DOHH2 (cell line): ENCODE results near the gene ZDHHC18.

Source experiments
- H3F3A ChIP-seq: fragments of 200-600 bp; sonication (generic), shearing (Covaris generic); 2 replicates; pipeline ENCODE4 v1.6.0; 2016; ENCODE audit warnings: antibody characterized with exemption, mild to moderate bottlenecking; ENCODE audit not compliant: control insufficient read depth, insufficient read depth
- H3K27ac ChIP-seq: fragments of 200-600 bp; sonication (generic); 2 replicates; pipeline ENCODE4 v1.5.1; 2014; ENCODE audit warnings: low read depth, mild to moderate bottlenecking, low read length, moderate library complexity
- H3K27me3 ChIP-seq: fragments of 200-600 bp; sonication (generic); 2 replicates; pipeline ENCODE4 v1.6.1; 2014; ENCODE audit warnings: mild to moderate bottlenecking, low read length, mixed read lengths; ENCODE audit not compliant: control insufficient read depth
- H3K36me3 ChIP-seq: fragments of 200-600 bp; sonication (generic); 2 replicates; pipeline ENCODE4 v1.6.1; 2014; ENCODE audit warnings: mild to moderate bottlenecking, low read length, moderate library complexity, mixed read lengths; ENCODE audit not compliant: control insufficient read depth
- H3K4me1 ChIP-seq: fragments of 200-600 bp; sonication (generic); 2 replicates; pipeline ENCODE4 v1.6.1; 2014; ENCODE audit warnings: mild to moderate bottlenecking, low read length, mixed read lengths; ENCODE audit not compliant: control insufficient read depth
- H3K4me2 ChIP-seq: fragments of 200-600 bp; sonication (generic); 2 replicates; pipeline ENCODE4 v1.6.0; 2014; ENCODE audit warnings: mild to moderate bottlenecking, low read length, moderate library complexity
- H3K4me3 ChIP-seq: fragments of 200-600 bp; sonication (generic); 2 replicates; pipeline ENCODE4 v1.5.1; 2014; ENCODE audit warnings: mild to moderate bottlenecking, low read length, mixed read lengths
- H3K79me2 ChIP-seq: fragments of 200-600 bp; sonication (generic); 2 replicates; pipeline ENCODE4 v1.6.1; 2014; ENCODE audit warnings: mild to moderate bottlenecking, low read length, mixed read lengths; ENCODE audit not compliant: control insufficient read depth
- H3K9me2 ChIP-seq: fragments of 200-600 bp; sonication (generic); replicated peaks from 2 replicates; pipeline ENCODE4 v1.6.1; 2014; ENCODE audit warnings: mild to moderate bottlenecking, low read length, mixed read lengths; ENCODE audit not compliant: control insufficient read depth
- H3K9me3 ChIP-seq: fragments of 200-600 bp; sonication (generic); 2 replicates; pipeline ENCODE4 v1.6.1; 2014; ENCODE audit warnings: antibody characterized with exemption, low read length, mixed read lengths; ENCODE audit not compliant: control insufficient read depth, insufficient read depth
- H4K20me1 ChIP-seq: fragments of 200-600 bp; sonication (generic); 2 replicates; pipeline ENCODE4 v1.6.0; 2014; ENCODE audit warnings: low read depth, mild to moderate bottlenecking, antibody characterized with exemption, low read length, moderate library complexity; ENCODE audit not compliant: control insufficient read depth, insufficient read depth
- EZH2phosphoT487 ChIP-seq: fragments of 200-600 bp; sonication (generic); IDR thresholded peaks from 2 replicates; pipeline ENCODE4 v1.6.1; 2017; ENCODE audit warnings: borderline replicate concordance, mild to moderate bottlenecking, antibody characterized with exemption, low read length, moderate library complexity, mixed read lengths
- TF ChIP-seq, protein P1 (sequence below): fragments of 200-600 bp; sonication (generic); IDR thresholded peaks from one replicate; pipeline ENCODE4 v1.5.1; 2014; ENCODE audit warnings: antibody characterized with exemption, mild to moderate bottlenecking, low read depth, low read length; ENCODE audit not compliant: poor library complexity, severe bottlenecking

Gene ZDHHC18

DNA sequence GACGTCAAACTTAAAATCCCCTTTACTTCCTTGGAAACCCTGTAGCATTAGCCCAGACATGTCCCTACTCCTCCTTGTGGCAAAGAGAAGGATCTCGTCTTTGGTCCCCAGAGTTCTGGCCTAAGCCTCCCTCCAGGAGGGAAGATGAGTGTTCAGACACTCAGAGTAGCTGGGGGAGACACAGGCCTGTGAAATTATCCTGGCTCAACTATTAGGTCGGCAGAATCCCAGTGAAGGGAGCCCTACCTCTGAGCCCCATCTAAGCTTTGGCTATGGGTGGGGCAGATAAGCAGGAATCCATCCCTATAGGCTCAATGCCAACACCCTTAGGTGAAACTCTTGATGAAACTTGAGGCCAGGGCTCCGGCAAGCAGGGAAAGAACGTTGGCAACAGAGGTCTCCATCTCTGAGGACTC lies 34.8 kb downstream of the ZDHHC18 start:
- Histone ChIP-seq H4K20me1 (no peaks in the 10 kb centered on the region), H3K27me3 (no peaks in the 10 kb centered on the region), H3K9me2 (no peaks in the 10 kb centered on the region), H3K79me2 (peaks cover 2% of the 10 kb centered on the region; the same call in 1 of the 2 replicates), H3K27ac (no peak overlapping the region), H3K4me3 (no peak overlapping the region), H3F3A (peaks cover 14% of the 10 kb centered on the region), H3K4me2 (no peak overlapping the region), H3K9me3 (no peaks in the 10 kb centered on the region), H3K36me3 (peaks cover 9% of the 10 kb centered on the region), H3K4me1 (peaks cover 35% of the 10 kb centered on the region)
- TF ChIP-seq, protein P1, sequence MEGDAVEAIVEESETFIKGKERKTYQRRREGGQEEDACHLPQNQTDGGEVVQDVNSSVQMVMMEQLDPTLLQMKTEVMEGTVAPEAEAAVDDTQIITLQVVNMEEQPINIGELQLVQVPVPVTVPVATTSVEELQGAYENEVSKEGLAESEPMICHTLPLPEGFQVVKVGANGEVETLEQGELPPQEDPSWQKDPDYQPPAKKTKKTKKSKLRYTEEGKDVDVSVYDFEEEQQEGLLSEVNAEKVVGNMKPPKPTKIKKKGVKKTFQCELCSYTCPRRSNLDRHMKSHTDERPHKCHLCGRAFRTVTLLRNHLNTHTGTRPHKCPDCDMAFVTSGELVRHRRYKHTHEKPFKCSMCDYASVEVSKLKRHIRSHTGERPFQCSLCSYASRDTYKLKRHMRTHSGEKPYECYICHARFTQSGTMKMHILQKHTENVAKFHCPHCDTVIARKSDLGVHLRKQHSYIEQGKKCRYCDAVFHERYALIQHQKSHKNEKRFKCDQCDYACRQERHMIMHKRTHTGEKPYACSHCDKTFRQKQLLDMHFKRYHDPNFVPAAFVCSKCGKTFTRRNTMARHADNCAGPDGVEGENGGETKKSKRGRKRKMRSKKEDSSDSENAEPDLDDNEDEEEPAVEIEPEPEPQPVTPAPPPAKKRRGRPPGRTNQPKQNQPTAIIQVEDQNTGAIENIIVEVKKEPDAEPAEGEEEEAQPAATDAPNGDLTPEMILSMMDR, result no peak
- no peak for TF ChIP-seq EZH2phosphoT487

DNA sequence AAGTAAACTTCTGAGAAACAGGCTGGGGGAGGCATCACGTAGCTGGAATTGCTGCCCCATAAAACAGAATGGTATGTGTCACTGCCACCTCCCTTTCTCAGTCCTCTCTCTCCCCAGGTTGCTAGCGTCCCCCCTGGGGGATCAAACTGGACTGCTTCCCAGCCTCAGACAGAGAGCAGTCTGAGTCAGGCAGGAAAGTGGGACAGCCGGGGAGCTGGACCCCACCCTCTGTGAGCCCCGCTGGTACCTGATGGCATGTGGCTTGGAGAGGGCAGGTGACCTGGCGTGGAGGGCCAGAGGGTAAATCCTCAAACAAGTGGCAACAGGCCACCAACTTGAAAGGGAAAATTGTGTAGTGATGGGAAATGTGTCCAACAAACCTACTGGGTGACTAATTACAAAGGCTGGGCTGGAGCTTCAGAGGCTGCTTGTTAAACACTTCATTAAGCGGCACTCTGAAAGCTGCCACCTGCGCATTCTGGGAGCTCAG lies 35.4 kb downstream of the ZDHHC18 start:
- H3F3A ChIP-seq, result peaks cover 16% of the 10 kb centered on the region
- no peak overlapping the region for H3K27ac ChIP-seq
- no peak for TF ChIP-seq EZH2phosphoT487
- TF ChIP-seq, protein P1, result no peak

DNA sequence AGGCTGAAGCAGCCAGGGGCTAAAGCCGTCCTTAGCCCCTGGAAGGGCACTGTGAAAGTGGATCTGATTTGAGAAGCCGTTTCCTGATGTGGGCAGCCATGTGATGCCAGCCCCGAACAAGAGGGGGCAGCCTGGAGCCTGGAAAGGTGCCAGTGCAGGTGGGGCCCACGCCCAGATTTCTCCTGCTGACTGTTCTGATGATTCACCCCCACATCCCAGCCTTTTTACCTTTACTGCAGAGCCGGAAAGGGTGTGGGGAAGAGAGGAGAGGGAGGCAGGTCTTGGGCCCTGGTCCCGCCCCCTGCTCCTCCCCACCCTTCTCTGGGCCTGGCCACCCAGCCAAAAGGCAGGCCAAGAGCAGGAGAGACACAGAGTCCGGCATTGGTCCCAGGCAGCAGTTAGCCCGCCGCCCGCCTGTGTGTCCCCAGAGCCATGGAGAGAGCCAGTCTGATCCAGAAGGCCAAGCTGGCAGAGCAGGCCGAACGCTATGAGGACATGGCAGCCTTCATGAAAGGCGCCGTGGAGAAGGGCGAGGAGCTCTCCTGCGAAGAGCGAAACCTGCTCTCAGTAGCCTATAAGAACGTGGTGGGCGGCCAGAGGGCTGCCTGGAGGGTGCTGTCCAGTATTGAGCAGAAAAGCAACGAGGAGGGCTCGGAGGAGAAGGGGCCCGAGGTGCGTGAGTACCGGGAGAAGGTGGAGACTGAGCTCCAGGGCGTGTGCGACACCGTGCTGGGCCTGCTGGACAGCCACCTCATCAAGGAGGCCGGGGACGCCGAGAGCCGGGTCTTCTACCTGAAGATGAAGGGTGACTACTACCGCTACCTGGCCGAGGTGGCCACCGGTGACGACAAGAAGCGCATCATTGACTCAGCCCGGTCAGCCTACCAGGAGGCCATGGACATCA lies 36.5 kb downstream of the ZDHHC18 start, which contains the start of gene SFN:
SFN (plus strand) TSS at position 369 of the 904 bp plus-strand sequence; CDS start at position 433, 64 bp downstream.
- Histone ChIP-seq H3K4me1 (peaks cover 44% of the 10 kb centered on the region), H3K9me3 (no peaks in the 10 kb centered on the region), H3K27ac (peak within 1 kb of the TSS; percentile 99), H3K27me3 (no peaks in the 10 kb centered on the region), H3K4me2 (peak within 1 kb of the TSS; percentile 86), H3K36me3 (peaks cover 9% of the 10 kb centered on the region), H3K9me2 (no peaks in the 10 kb centered on the region), H3K79me2 (peaks cover 2% of the 10 kb centered on the region; the same call in 1 of the 2 replicates), H3F3A (peaks cover 19% of the 10 kb centered on the region), H3K4me3 (peak within 1 kb of the TSS; percentile 96), H4K20me1 (no peaks in the 10 kb centered on the region)
- no peak for TF ChIP-seq EZH2phosphoT487
- TF ChIP-seq, protein P1, result peak; percentile 80

More for the DNA sequence above, 35.4 kb downstream of the ZDHHC18 start:
- H4K20me1 ChIP-seq, result no peaks in the 10 kb centered on the region
- peaks cover 36% of the 10 kb centered on the region for H3K4me1 ChIP-seq
- no peaks in the 10 kb centered on the region for H3K27me3 ChIP-seq
- no peak overlapping the region for H3K4me3 ChIP-seq
- no peaks in the 10 kb centered on the region for H3K9me3 ChIP-seq
- no peak overlapping the region for H3K4me2 ChIP-seq
- H3K79me2 ChIP-seq, result peaks cover 2% of the 10 kb centered on the region; the same call in 1 of the 2 replicates
- no peaks in the 10 kb centered on the region for H3K9me2 ChIP-seq
- peaks cover 9% of the 10 kb centered on the region for H3K36me3 ChIP-seq
